Left ventricle myocardium superior (tissue), 1 donor: ENCODE results near the gene RNPEPL1. TPM values are rescaled to one million over a fixed set of nuclear protein-coding genes. Genes with fewer than 3 reads are reported as not detected.
"Not testable (repeated sequence)": the region's sequence is repeated elsewhere in the genome, so short reads cannot be mapped to it uniquely, and the experiment has no call there.

Source experiments
- ATAC-seq: fragments of 200-7000 bp; cut with Tn5 transposase; one replicate; pipeline ENCODE4 v1.9.1; 2020; ENCODE audit warnings: mild to moderate bottlenecking, moderate library complexity
- DNase-seq: peaks from one replicate; pipeline ENCODE4 v3.0.0-alpha.2; 2020
- intact Hi-C: fragments of 100-400 bp; cut with micrococcal nuclease; formaldehyde crosslinking; loops from one replicate; pipeline ENCODE4 v1.11.0; 2022
- total RNA-seq: library from RNA; stranded (reverse); fragmentation: NEBNext Ultra II Directional; extraction: Animal tissue kit (Norgen Biotek cat#: 25700); gene quantifications from one replicate; pipeline ENCODE4 v1.2.1, GENCODE V29; 2021
- donor health status: DM: no; HTN: yes; CAD: no; lungs with severe emphysema.

RNPEPL1 gene
- total RNA-seq, 1 donor from 2014 or later = 105 TPM

GRCh38 chr2:240615820-240616547, 47.7 kb downstream of the RNPEPL1 start:
- intact Hi-C loops = no loop called here
- ATAC-seq = no peak
- no peak for DNase-seq

- ATAC-seq, intact Hi-C loops, DNase-seq: not testable (repeated sequence)
Observed at GRCh38 chr2:240616860-240617666, 48.8 kb downstream of the RNPEPL1 start.

GRCh38 chr2:240618776-240619175, 50.5 kb downstream of the RNPEPL1 start:
- ATAC-seq (no peak), DNase-seq (no peak)
- intact Hi-C loops = no loop called here

- no peak for ATAC-seq
- intact Hi-C loops = no loop called here
- DNase-seq = no peak
Observed at GRCh38 chr2:240619506-240620148, 51.3 kb downstream of the RNPEPL1 start.

- DNase-seq = no peak
- intact Hi-C loops = no loop called here
Observed at GRCh38 chr2:240620149-240620731, 52.0 kb downstream of the RNPEPL1 start.

GRCh38 chr2:240620859-240621258, 52.6 kb downstream of the RNPEPL1 start:
- ATAC-seq (no peak), DNase-seq (peak; percentile 22)
- intact Hi-C loops = no loop called here

More at GRCh38 chr2:240620149-240620731, 52.0 kb downstream of the RNPEPL1 start:
- ATAC-seq = no peak

- intact Hi-C loops = no loop called here
- no peak for ATAC-seq
- DNase-seq = no peak
Observed at GRCh38 chr2:240622060-240622411, 53.8 kb downstream of the RNPEPL1 start.

GRCh38 chr2:240622531-240623235, 54.4 kb downstream of the RNPEPL1 start:
- ATAC-seq (no peak), DNase-seq (peak; percentile 51)
- intact Hi-C loops = no loop called here

GRCh38 chr2:240623531-240624010, 55.3 kb downstream of the RNPEPL1 start:
- DNase-seq (peak; percentile 20), ATAC-seq (no peak)
- intact Hi-C loops = no loop called here

- intact Hi-C loops = no loop called here
- DNase-seq = peak; percentile 23
- peak; percentile 20 for ATAC-seq
Observed at GRCh38 chr2:240624011-240624949, 56.0 kb downstream of the RNPEPL1 start.

- ATAC-seq (peak; percentile 40), DNase-seq (peak; percentile 58)
- intact Hi-C loops = no loop called here
Observed at GRCh38 chr2:240624950-240625621, 56.8 kb downstream of the RNPEPL1 start, which contains the start of gene GPR35. Gene GPR35, plus strand, starts transcription at chr2:240625480. Its CDS starts 4,473 bp downstream, at chr2:240629953.

- intact Hi-C loops = no loop called here
- DNase-seq = peak; percentile 46
- ATAC-seq = peak; percentile 29
Observed at GRCh38 chr2:240626531-240627300, 58.4 kb downstream of the RNPEPL1 start.

GRCh38 chr2:240627736-240628506, 59.6 kb downstream of the RNPEPL1 start:
- intact Hi-C loops = no loop called here
- ATAC-seq = no peak

GRCh38 chr2:240628507-240628807, 60.2 kb downstream of the RNPEPL1 start:
- intact Hi-C loops = no loop called here
- ATAC-seq (no peak), DNase-seq (no peak)

More at GRCh38 chr2:240627736-240628506, 59.6 kb downstream of the RNPEPL1 start:
- peak; percentile 25 for DNase-seq

- intact Hi-C loops = no loop called here
- no peak for ATAC-seq
- DNase-seq = no peak
Observed at GRCh38 chr2:240628808-240629618, 60.7 kb downstream of the RNPEPL1 start.
